Esophagus muscularis mucosa (tissue), 4 donors: Measurements from ENCODE around the gene SLC35F3. TPM values are rescaled to one million over a fixed set of nuclear protein-coding genes. Genes with fewer than 3 reads are reported as not detected.

Experiments
- DNase-seq: peaks from one replicate; pipeline ENCODE4 v3.0.0-alpha.2; 2017; ENCODE audit errors: extremely low spot score
- H3K27ac ChIP-seq, 4 donors: fragments of 200-600 bp; sonication (generic); replicated peaks in 1 of 4; 1 replicate in 3 of 4; 2 replicates in 1 of 4; pipeline ENCODE4 v1.5.1; 2016 to 2019; ENCODE audit warnings: mild to moderate bottlenecking in 1 of 4
- H3K27me3 ChIP-seq, 4 donors: fragments of 200-600 bp; sonication (generic); one replicate each; pipeline versions ENCODE4 v1.5.1 to v1.6.0; 2016 to 2019
- H3K36me3 ChIP-seq, 4 donors: fragments of 200-600 bp; sonication (generic); one replicate each; pipeline ENCODE4 v1.5.1; 2016 to 2019
- H3K4me1 ChIP-seq, 4 donors: fragments of 200-600 bp; sonication (generic); one replicate each; pipeline ENCODE4 v1.5.1; 2016 to 2019
- H3K4me3 ChIP-seq, 4 donors: fragments of 200-600 bp; sonication (generic); 1 replicate in 2 of 4; 2 replicates in 2 of 4; pipeline ENCODE4 v1.5.1; 2016 to 2019; ENCODE audit warnings: mild to moderate bottlenecking in 4 of 4, moderate library complexity in 1 of 4
- H3K9me3 ChIP-seq, 4 donors: fragments of 200-600 bp; sonication (generic); 1 replicate in 3 of 4; 2 replicates in 1 of 4; pipeline ENCODE4 v1.5.1; 2016 to 2019
- CTCF ChIP-seq, 3 experiments: fragments of 200-600 bp in 2 of 3; fragments of 450-650 bp in 1 of 3; sonication (generic) in 2 of 3; IDR thresholded peaks; one replicate each; pipeline ENCODE4 v1.5.1; 2017 to 2019; ENCODE audit warnings: antibody characterized with exemption in 3 of 3, mild to moderate bottlenecking in 2 of 3, moderate library complexity in 1 of 3
- EP300 ChIP-seq: sonication (generic); formaldehyde crosslinking; IDR thresholded peaks from one replicate; pipeline ENCODE4 v1.6.1; 2017; ENCODE audit warnings: antibody characterized with exemption
- POLR2A ChIP-seq: fragments of 450-650 bp; IDR thresholded peaks from one replicate; pipeline ENCODE4 v1.6.1; 2017; ENCODE audit warnings: antibody characterized with exemption, moderate library complexity, mild to moderate bottlenecking, low read depth
- POLR2AphosphoS5 ChIP-seq, 2 donors: sonication (generic); formaldehyde crosslinking; IDR thresholded peaks; one replicate each; pipeline ENCODE4 v1.6.1; 2017; ENCODE audit warnings: antibody characterized with exemption in 2 of 2
- WGBS: methylation state at CpG from one replicate; pipeline ENCODE4 v1.1.5; 2018; 5-methylcytosine and 5-hydroxymethylcytosine counted together
- intact Hi-C: fragments of 100-400 bp; cut with DNase I; formaldehyde crosslinking; loops from one replicate; pipeline ENCODE4 v1.15.1; 2023
- total RNA-seq, 4 donors: library from RNA; depleted of rRNA; stranded (reverse); fragments of >200 nt; gene quantifications; one replicate each; pipeline versions ENCODE4 v1.1.0 to v1.2.1, GENCODE V29; 2016

Gene SLC35F3
- total RNA-seq, 4 donors from 2014 or later = 0.34 TPM; not detected in 3

- TF ChIP-seq CTCF (IDR thresholded peaks at IDR 0.05) (no peak), POLR2A (no peak), POLR2AphosphoS5 (IDR thresholded peaks at IDR 0.05) (no peak), EP300 (no peak)
- no peaks in the 10 kb centered on the region for H3K36me3 ChIP-seq
- no peaks in the 10 kb centered on the region for H3K27me3 ChIP-seq
- intact Hi-C loops = no loop called here
- WGBS = 88% methylated on average over 2 of the region's 2 CpGs
- H3K27ac ChIP-seq = no peak overlapping the region
- peaks cover 0 to 13% (median 3%) of the 10 kb centered on the region in 4 donors for H3K4me1 ChIP-seq
- no peak for DNase-seq
- no peak overlapping the region for H3K4me3 ChIP-seq
- peaks cover 0 to 7% (median 0%) of the 10 kb centered on the region in 4 donors for H3K9me3 ChIP-seq
Observed at GRCh38 chr1:234237393-234237792, 332.9 kb downstream of the SLC35F3 start.

GRCh38 chr1:234238060-234238459 lies 333.6 kb downstream of the SLC35F3 start:
- TF ChIP-seq POLR2AphosphoS5 (IDR thresholded peaks at IDR 0.05) = no peak
- no peak for TF ChIP-seq POLR2A
- TF ChIP-seq EP300 = no peak
- no peak for TF ChIP-seq CTCF (IDR thresholded peaks at IDR 0.05)
- 85% methylated on average over 1 of the region's 1 CpG for WGBS
- Histone ChIP-seq H3K9me3 (peaks cover 0 to 7% (median 0%) of the 10 kb centered on the region in 4 donors), H3K4me3 (no peak overlapping the region), H3K27ac (no peak overlapping the region), H3K27me3 (no peaks in the 10 kb centered on the region), H3K4me1 (peaks cover 0 to 13% (median 3%) of the 10 kb centered on the region in 4 donors), H3K36me3 (no peaks in the 10 kb centered on the region)
- intact Hi-C loops = no loop called here
- DNase-seq = no peak

GRCh38 chr1:234239515-234239914 lies 335.0 kb downstream of the SLC35F3 start:
- TF ChIP-seq POLR2AphosphoS5 (IDR thresholded peaks at IDR 0.05) = no peak
- no peak for TF ChIP-seq EP300
- intact Hi-C loops = no loop called here
- Histone ChIP-seq H3K4me3 (no peak overlapping the region), H3K9me3 (peaks cover 0 to 7% (median 0%) of the 10 kb centered on the region in 4 donors), H3K27me3 (peaks cover 0 to 7% (median 0%) of the 10 kb centered on the region in 4 donors), H3K4me1 (peaks cover 0 to 13% (median 3%) of the 10 kb centered on the region in 4 donors), H3K36me3 (no peaks in the 10 kb centered on the region), H3K27ac (no peak overlapping the region)
- no peak for DNase-seq
- 92% methylated on average over 2 of the region's 2 CpGs for WGBS

GRCh38 chr1:234239936-234240335 lies 335.5 kb downstream of the SLC35F3 start:
- Histone ChIP-seq H3K4me3 (no peak overlapping the region), H3K4me1 (peaks cover 0 to 13% (median 3%) of the 10 kb centered on the region in 4 donors), H3K27ac (no peak overlapping the region), H3K27me3 (peaks cover 0 to 7% (median 0%) of the 10 kb centered on the region in 4 donors), H3K36me3 (no peaks in the 10 kb centered on the region), H3K9me3 (peaks cover 0 to 7% (median 0%) of the 10 kb centered on the region in 4 donors)
- 98% methylated on average over 9 of the region's 9 CpGs for WGBS
- intact Hi-C loops = no loop called here
- TF ChIP-seq POLR2AphosphoS5 (IDR thresholded peaks at IDR 0.05) (no peak), CTCF (IDR thresholded peaks at IDR 0.05) (no peak), EP300 (no peak), POLR2A (no peak)
- DNase-seq = no peak

GRCh38 chr1:234240680-234241079 lies 336.2 kb downstream of the SLC35F3 start:
- Histone ChIP-seq H3K36me3 (no peaks in the 10 kb centered on the region), H3K4me1 (peaks cover 0 to 8% (median under 1%) of the 10 kb centered on the region in 4 donors), H3K27me3 (peaks cover 0 to 7% (median 0%) of the 10 kb centered on the region in 4 donors), H3K9me3 (peaks cover 0 to 7% (median 0%) of the 10 kb centered on the region in 4 donors), H3K27ac (no peak overlapping the region), H3K4me3 (no peak overlapping the region)
- no peak for DNase-seq
- no peak for TF ChIP-seq POLR2AphosphoS5 (IDR thresholded peaks at IDR 0.05)
- no peak for TF ChIP-seq CTCF (IDR thresholded peaks at IDR 0.05)
- intact Hi-C loops = no loop called here
